ENCODE measurements around the gene CDRT15L2.
"Not testable (repeated sequence)": the region's sequence is repeated elsewhere in the genome, so short reads cannot be mapped to it uniquely, and the experiment has no call there.

GRCh38 chr17:20575071-20575470, 4.5 kb upstream of the CDRT15L2 start:
- not testable (repeated sequence) for TF ChIP-seq CTCF, POLR2A, POLR2AphosphoS5 (IDR thresholded peaks at IDR 0.05)

Data from stomach (tissue), 4 donors.